K562 (cell line): ENCODE measurements around the gene CLPSL2. TPM values are rescaled to one million over a fixed set of nuclear protein-coding genes. Genes with fewer than 3 reads are reported as not detected.

ENCODE experiments used
- ATAC-seq: fragments of 200-7000 bp; cut with Tn5 transposase; 3 replicates; pipeline ENCODE4 v1.9.1; 2020; ENCODE audit warnings: moderate library complexity
- BruUV-seq: library from RNA; stranded (reverse); fragments of 400-500 nt; replicated peaks from 2 replicates; lab custom pipeline; 2021; lab: Mats Ljungman, UMichigan
- CTCF ChIA-PET: fragments of 300-600 bp; formaldehyde crosslinking; extraction: SDS; loops from one replicate; lab custom pipeline; 2021; ENCODE audit warnings: low intra/inter-chr PET ratio; lab: Yijun Ruan, JAX
- POLR2A ChIA-PET: fragments of 300-600, 350-650 bp; sonication (Branson Sonifier 250); formaldehyde crosslinking; extraction: SDS; loops from one replicate; lab custom pipeline; 2021; ENCODE audit warnings: antibody characterized with exemption, inconsistent platforms; lab: Yijun Ruan, JAX
- DNase-seq, 4 experiments: peaks; one replicate each; pipeline versions ENCODE4 v3.0.0 to v3.0.0-alpha.2; 2011 to 2018; ENCODE audit warnings: low spot score in 3 of 4, mixed read lengths in 3 of 4; ENCODE audit errors: extremely low read depth in 1 of 4
- FAIRE-seq: peaks from 2 replicates; lab custom pipeline; 2011; peaks lifted over from hg19 to GRCh38; lab: Jason Lieb, UNC
- H2AFZ ChIP-seq: 2 replicates; pipeline ENCODE4 v1.6.0; 2011; ENCODE audit warnings: low read depth, low read length, control low read depth, inconsistent platforms
- H3K27ac ChIP-seq: fragments of 200-600 bp; 3 replicates; pipeline ENCODE4 v1.8.0; 2011; ENCODE audit warnings: low read depth, mild to moderate bottlenecking, control low read depth, inconsistent platforms, low read length, moderate library complexity, mixed read lengths; ENCODE audit errors: extremely low read depth
- H3K27me3 ChIP-seq, 2 experiments: fragments of 300-600 bp in 1 of 2; 2 replicates in 1 of 2; 3 replicates in 1 of 2; pipeline versions ENCODE4 v1.6.0 to v1.8.0; 2011; ENCODE audit warnings: inconsistent platforms in 2 of 2, low read length in 2 of 2, mild to moderate bottlenecking in 1 of 2, mixed read lengths in 1 of 2, moderate library complexity in 1 of 2; ENCODE audit not compliant: control insufficient read depth in 2 of 2, insufficient read depth in 2 of 2
- H3K36me3 ChIP-seq: fragments of 300-600 bp; 3 replicates; pipeline ENCODE4 v1.8.0; 2011; ENCODE audit warnings: mild to moderate bottlenecking, low read length, inconsistent platforms; ENCODE audit not compliant: control insufficient read depth, insufficient read depth
- H3K4me1 ChIP-seq, 2 experiments: fragments of 200-600 bp in 1 of 2; replicated peaks in 1 of 2; 2 replicates in 1 of 2; 3 replicates in 1 of 2; pipeline versions ENCODE4 v1.5.1 to v1.8.0; 2011; ENCODE audit warnings: inconsistent platforms in 2 of 2, low read length in 2 of 2, mild to moderate bottlenecking in 1 of 2, mixed read lengths in 1 of 2, moderate library complexity in 1 of 2; ENCODE audit not compliant: control insufficient read depth in 2 of 2, insufficient read depth in 2 of 2
- H3K4me2 ChIP-seq: 2 replicates; pipeline ENCODE4 v1.6.1; 2011; ENCODE audit warnings: low read length, control low read depth, inconsistent platforms, mixed read lengths; ENCODE audit not compliant: insufficient read depth
- H3K4me3 ChIP-seq: fragments of 200-600 bp; sonication (generic), shearing (Covaris generic); 2 replicates; pipeline ENCODE4 v1.5.1; 2016; ENCODE audit warnings: control low read depth, inconsistent platforms
- H3K79me2 ChIP-seq: fragments of 200-600 bp; 3 replicates; pipeline ENCODE4 v1.8.0; 2011; ENCODE audit warnings: low read length, inconsistent platforms; ENCODE audit not compliant: control insufficient read depth, insufficient read depth
- H3K9ac ChIP-seq, 2 experiments: 2 replicates each; pipeline versions ENCODE4 v1.6.0 to v1.6.1; 2011; ENCODE audit warnings: low read depth in 2 of 2, low read length in 2 of 2, control low read depth in 1 of 2, inconsistent platforms in 1 of 2, mild to moderate bottlenecking in 1 of 2, mixed read lengths in 1 of 2; ENCODE audit not compliant: insufficient read depth in 1 of 2
- H3K9me1 ChIP-seq: one replicate; pipeline ENCODE4 v1.6.0; 2011; ENCODE audit warnings: inconsistent platforms, mild to moderate bottlenecking, low read length, moderate library complexity; ENCODE audit not compliant: control insufficient read depth, insufficient read depth
- H3K9me3 ChIP-seq: replicated peaks from 2 replicates; pipeline ENCODE4 v1.5.1; 2011; ENCODE audit warnings: low read depth, low read length, inconsistent platforms; ENCODE audit not compliant: control insufficient read depth, insufficient read depth
- H4K20me1 ChIP-seq: replicated peaks from 2 replicates; pipeline ENCODE4 v1.6.1; 2011; ENCODE audit warnings: low read length, inconsistent platforms, mixed read lengths; ENCODE audit not compliant: control insufficient read depth, insufficient read depth
- ILK ChIP-seq: fragments of 450-650 bp; IDR thresholded peaks from 2 replicates; pipeline ENCODE4 v1.6.1; 2016; ENCODE audit warnings: missing genetic modification characterization, low read depth, mild to moderate bottlenecking, missing compliant biosample characterization, moderate library complexity, borderline replicate concordance
- NFIC ChIP-seq: fragments of 450-650 bp; IDR thresholded peaks from 2 replicates; pipeline ENCODE4 v1.6.1; 2017; ENCODE audit warnings: mild to moderate bottlenecking, inconsistent platforms
- RB1 ChIP-seq: fragments of 450-650 bp; IDR thresholded peaks from 2 replicates; pipeline ENCODE4 v1.6.1; 2017; ENCODE audit warnings: low read depth, mild to moderate bottlenecking
- RFX5 ChIP-seq: IDR thresholded peaks from 2 replicates; pipeline ENCODE4 v1.6.1; 2011; ENCODE audit warnings: low read depth, mild to moderate bottlenecking, improper control_type of control experiment, low read length
- ZNF764 ChIP-seq: fragments of 250-450 bp; sonication (Bioruptor Pico); IDR thresholded peaks from 2 replicates; pipeline ENCODE4 v1.4.0; 2020; ENCODE audit warnings: low read depth, mild to moderate bottlenecking, moderate library complexity
- WGBS: fragments of 100-300 bp; shearing (Covaris generic); methylation state at CpG from one replicate; pipeline ENCODE4 v1.1.6; 2016; ENCODE audit warnings: low coverage, mixed read lengths; ENCODE audit not compliant: insufficient coverage; ENCODE audit errors: missing lambda C conversion rate; 5-methylcytosine and 5-hydroxymethylcytosine counted together
- in situ Hi-C: fragments of 300-500 bp; cut with MboI; formaldehyde crosslinking; loops from 4 replicates; pipeline ENCODE4 v1.15.0; 2018; ENCODE audit warnings: inconsistent platforms, mixed read lengths
- intact Hi-C: fragments of 100-400 bp; cut with micrococcal nuclease; formaldehyde crosslinking; loops from 2 replicates; pipeline ENCODE4 v1.14.2; 2022
- polyA plus RNA-seq, 8 experiments: library from polyadenylated mRNA; depleted of rRNA in 4 of 8; stranded (reverse) in 5 of 8; unstranded in 3 of 8; fragments of >200 nt; fragmentation: Nextera tagmentation in 2 of 8; fragmentation: Illumina TruSeq in 1 of 8; extraction: Ambion mirVana in 2 of 8; extraction: Trizol in 1 of 8; gene quantifications; 2 replicates each; pipeline versions ENCODE4 v1.2.1 to v1.2.3, GENCODE V29; 2011 to 2014; ENCODE audit warnings: inconsistent platforms in 1 of 8, missing spikeins in 1 of 8
- total RNA-seq, 7 experiments: library from RNA; depleted of rRNA in 6 of 7; stranded (reverse); fragments of >200 nt in 6 of 7; fragmentation: Illumina TruSeq in 2 of 7; extraction: Trizol in 2 of 7; gene quantifications; 2 replicates each; pipeline versions ENCODE4 v1.2.1 to v1.2.3, GENCODE V29; 2011 to 2021; ENCODE audit warnings: low replicate concordance in 1 of 7

CLPSL2 gene
- total and polyA plus RNA-seq, 9 of the 15 experiments (the other 6 are each of a cell fraction or from before 2014, with no cell fraction given): not detected

- ChIA-PET CTCF (no interaction called here), POLR2A (interaction anchor here (1.2 to 1.4 kb wide), 2 partner anchors 8 to 13 kb away, joined by 4 to 5 read pairs; no protein-coding TSS in a partner anchor)
- no peak overlapping the region for H3K4me3 ChIP-seq
- DNase-seq (peak in 2 of 4 experiments; percentile 4 to 5), ATAC-seq (no peak), FAIRE-seq (no peak)
- H3K79me2 ChIP-seq: no peaks in the 10 kb centered on the region
- no peak for TF ChIP-seq ILK (tag)
- TF ChIP-seq ZNF764: no peak
- peaks cover 42 to 78% of the 10 kb centered on the region in 2 experiments for H3K27me3 ChIP-seq
- BruUV-seq: no TSS peak
- no peaks in the 10 kb centered on the region for H3K9me1 ChIP-seq
- H3K9me3 ChIP-seq: no peaks in the 10 kb centered on the region
- H3K36me3 ChIP-seq: no peaks in the 10 kb centered on the region
- intact Hi-C loops (no loop called here), in situ Hi-C loops (no loop called here)
- H3K9ac ChIP-seq: no peak overlapping the region
- H4K20me1 ChIP-seq: 0 out of 2 replicates have a peak, but pooled peaks cover 4% of the 10 kb centered on the region
- WGBS: 7% methylated on average over 2 of the region's 2 CpGs
- no peak overlapping the region for H2AFZ ChIP-seq
- no peak overlapping the region for H3K4me2 ChIP-seq
- peaks cover 0 to 7% of the 10 kb centered on the region in 2 experiments; a peak in 2 of 5 replicates for H3K4me1 ChIP-seq
- no peak overlapping the region for H3K27ac ChIP-seq
Measured at GRCh38 chr6:35778437-35778836, 2.0 kb downstream of the CLPSL2 start.

GRCh38 chr6:35780719-35781118 is 4.3 kb downstream of the CLPSL2 start, which contains the start of gene CLPSL1:
TSS of gene CLPSL1 (plus strand) at chr6:35781019. CDS start at chr6:35781111, 92 bp downstream.
- no peak for FAIRE-seq
- no peak within 1 kb of the TSS for H3K27ac ChIP-seq
- POLR2A ChIA-PET: no interaction called here
- no peak for TF ChIP-seq NFIC
- TF ChIP-seq RFX5: no peak
- TF ChIP-seq RB1: no peak
- H3K36me3 ChIP-seq: no peaks in the 10 kb centered on the region
- peaks cover 0 to 7% of the 10 kb centered on the region in 2 experiments; a peak in 3 of 5 replicates for H3K4me1 ChIP-seq
- no peaks in the 10 kb centered on the region for H3K79me2 ChIP-seq
- no peaks in the 10 kb centered on the region for H3K9me3 ChIP-seq
- intact Hi-C loops (no loop called here), in situ Hi-C loops (no loop called here)
- under 1% methylated on average over 7 of the region's 7 CpGs for WGBS
- DNase-seq: peak in 3 of 4 experiments; percentile 7 to 9 (median 7)
- no peak within 1 kb of the TSS for H2AFZ ChIP-seq
- no peak within 1 kb of the TSS for H3K4me3 ChIP-seq
- 0 out of 2 replicates have a peak, but pooled peaks cover 4% of the 10 kb centered on the region for H4K20me1 ChIP-seq
- H3K4me2 ChIP-seq: no peak within 1 kb of the TSS
- CTCF ChIA-PET: no interaction called here
- peaks cover 41 to 66% of the 10 kb centered on the region in 2 experiments for H3K27me3 ChIP-seq
- no TSS peak for BruUV-seq
- no peak for ATAC-seq
- H3K9ac ChIP-seq: no peak within 1 kb of the TSS
- no peaks in the 10 kb centered on the region for H3K9me1 ChIP-seq
